Measurements from ENCODE around the gene LSM6. TPM values are rescaled to one million over a fixed set of nuclear protein-coding genes. Genes with fewer than 3 reads are reported as not detected.

Gene LSM6
- total RNA-seq, 4 donors from 2014 or later = 25.8 to 35.0 (median 29.1) TPM

DNA sequence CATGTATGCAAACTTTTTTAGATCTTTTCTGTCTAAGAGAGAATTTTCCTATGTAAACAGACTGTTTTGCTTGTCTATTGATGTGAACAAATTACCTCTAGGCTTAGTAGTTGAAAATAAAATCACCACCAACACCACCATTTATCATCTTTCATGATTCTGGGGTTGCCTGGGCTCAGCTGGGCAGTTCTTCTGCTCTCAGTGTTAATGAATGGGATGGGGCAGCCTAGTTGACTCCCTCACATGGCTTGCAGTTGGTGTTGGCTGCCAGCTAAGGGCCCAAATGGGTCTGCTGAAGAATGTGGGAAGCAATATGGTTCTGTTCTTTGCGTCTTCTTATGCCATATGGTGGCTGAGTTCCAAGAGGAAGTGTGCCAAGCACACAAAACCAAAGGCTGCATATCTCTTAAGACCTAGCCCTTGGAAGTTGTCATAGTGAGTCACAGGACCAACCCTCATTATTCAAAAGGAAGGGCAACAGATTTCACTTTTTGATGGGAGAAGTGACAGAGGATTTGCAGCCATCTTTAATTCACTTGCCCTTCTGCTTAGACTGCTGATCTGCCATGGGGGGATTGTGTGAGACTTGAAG is 56.7 kb downstream of the LSM6 start:
- DNase-seq (ENCODE audit: low spot score in 2 of 2) = no peak

DNA sequence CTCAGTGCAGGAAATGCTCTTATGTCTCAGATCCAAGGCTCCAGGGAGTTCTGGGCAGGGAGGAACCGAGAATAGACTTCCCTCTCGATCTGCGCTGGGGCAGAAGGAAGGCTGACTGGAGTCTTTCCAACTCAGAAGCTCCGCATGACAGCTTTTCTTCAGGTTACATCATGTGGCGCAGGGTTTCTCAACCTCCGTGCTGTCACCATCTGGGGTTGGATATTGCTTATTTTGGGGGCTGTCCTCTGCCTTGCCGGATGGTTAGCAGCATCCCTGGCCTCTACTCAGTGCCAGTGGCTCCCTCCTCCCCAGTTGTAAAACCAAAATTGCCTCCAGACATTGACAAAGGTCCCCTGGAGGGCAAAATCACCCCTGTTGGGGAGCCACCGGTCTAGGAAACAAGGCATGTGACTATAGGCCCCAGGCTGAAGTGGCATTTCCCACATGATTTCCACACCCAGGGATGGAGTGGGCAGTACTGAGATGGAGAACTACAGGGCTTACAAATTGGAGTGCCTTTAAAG is 60.2 kb downstream of the LSM6 start:
- Histone ChIP-seq H3K27ac (peak overlapping the region in 2 of 4 donors; percentile 49 to 69), H3K36me3 (no peaks in the 10 kb centered on the region), H3K9me3 (peaks cover 0 to 8% (median 0%) of the 10 kb centered on the region in 4 donors), H3K4me1 (peaks cover 0 to 10% (median 0%) of the 10 kb centered on the region in 4 donors), H3K4me3 (no peak overlapping the region), H3K27me3 (no peaks in the 10 kb centered on the region)
- WGBS, 2 donors = 67 to 82% methylated on average over 8 of the region's 8 CpGs
- DNase-seq (ENCODE audit: low spot score in 2 of 2) = peak in 1 of 2 donors; percentile 61
- TF ChIP-seq POLR2A (IDR thresholded peaks at IDR 0.05) = no peak
- TF ChIP-seq EP300 (IDR thresholded peaks at IDR 0.05) = peak in 1 of 2 donors; percentile 12

More for the DNA sequence above, 56.7 kb downstream of the LSM6 start:
- 63 to 86% methylated on average over 1 of the region's 1 CpG for WGBS, 2 donors
- Histone ChIP-seq H3K27ac (no peak overlapping the region), H3K36me3 (no peaks in the 10 kb centered on the region), H3K4me3 (no peak overlapping the region), H3K4me1 (peaks cover 0 to 5% (median 0%) of the 10 kb centered on the region in 4 donors), H3K9me3 (peaks cover 0 to 8% (median 0%) of the 10 kb centered on the region in 4 donors), H3K27me3 (no peaks in the 10 kb centered on the region)
- TF ChIP-seq, protein P1, sequence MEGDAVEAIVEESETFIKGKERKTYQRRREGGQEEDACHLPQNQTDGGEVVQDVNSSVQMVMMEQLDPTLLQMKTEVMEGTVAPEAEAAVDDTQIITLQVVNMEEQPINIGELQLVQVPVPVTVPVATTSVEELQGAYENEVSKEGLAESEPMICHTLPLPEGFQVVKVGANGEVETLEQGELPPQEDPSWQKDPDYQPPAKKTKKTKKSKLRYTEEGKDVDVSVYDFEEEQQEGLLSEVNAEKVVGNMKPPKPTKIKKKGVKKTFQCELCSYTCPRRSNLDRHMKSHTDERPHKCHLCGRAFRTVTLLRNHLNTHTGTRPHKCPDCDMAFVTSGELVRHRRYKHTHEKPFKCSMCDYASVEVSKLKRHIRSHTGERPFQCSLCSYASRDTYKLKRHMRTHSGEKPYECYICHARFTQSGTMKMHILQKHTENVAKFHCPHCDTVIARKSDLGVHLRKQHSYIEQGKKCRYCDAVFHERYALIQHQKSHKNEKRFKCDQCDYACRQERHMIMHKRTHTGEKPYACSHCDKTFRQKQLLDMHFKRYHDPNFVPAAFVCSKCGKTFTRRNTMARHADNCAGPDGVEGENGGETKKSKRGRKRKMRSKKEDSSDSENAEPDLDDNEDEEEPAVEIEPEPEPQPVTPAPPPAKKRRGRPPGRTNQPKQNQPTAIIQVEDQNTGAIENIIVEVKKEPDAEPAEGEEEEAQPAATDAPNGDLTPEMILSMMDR (IDR thresholded peaks at IDR 0.05) = no peak
- TF ChIP-seq POLR2A (IDR thresholded peaks at IDR 0.05) = no peak

DNA sequence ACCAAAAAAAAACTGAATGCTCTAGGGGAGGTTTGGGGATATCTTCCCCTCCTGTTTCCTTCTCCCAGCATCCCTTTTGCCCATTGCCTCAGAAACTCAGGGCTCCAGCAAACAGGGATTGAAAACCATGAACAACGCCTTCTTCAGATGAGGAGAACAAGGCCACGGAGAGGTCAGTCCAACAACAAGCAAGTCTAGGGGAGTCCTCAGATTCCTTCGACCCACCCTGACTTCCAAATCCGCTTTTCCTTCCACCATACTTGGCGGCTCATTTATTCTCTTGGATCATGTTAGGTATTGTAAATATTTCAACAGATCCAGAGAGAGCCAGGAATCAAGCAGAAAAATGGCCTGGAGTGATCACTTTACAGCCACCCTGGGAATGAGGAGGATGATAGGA is 60.7 kb downstream of the LSM6 start:
- H3K4me3 ChIP-seq = no peak overlapping the region
- peaks cover 0 to 8% (median 0%) of the 10 kb centered on the region in 4 donors for H3K9me3 ChIP-seq
- no peaks in the 10 kb centered on the region for H3K27me3 ChIP-seq
- DNase-seq (ENCODE audit: low spot score in 2 of 2) = no peak
- H3K27ac ChIP-seq = peak overlapping the region in 1 of 4 donors; percentile 69
- TF ChIP-seq, protein P1 (IDR thresholded peaks at IDR 0.05) = no peak
- TF ChIP-seq POLR2A (IDR thresholded peaks at IDR 0.05) (no peak), EP300 (IDR thresholded peaks at IDR 0.05) (no peak)
- H3K36me3 ChIP-seq = no peaks in the 10 kb centered on the region
- WGBS, 2 donors = 66 to 73% methylated on average over 5 of the region's 5 CpGs
- peaks cover 0 to 15% (median 0%) of the 10 kb centered on the region in 4 donors for H3K4me1 ChIP-seq

DNA sequence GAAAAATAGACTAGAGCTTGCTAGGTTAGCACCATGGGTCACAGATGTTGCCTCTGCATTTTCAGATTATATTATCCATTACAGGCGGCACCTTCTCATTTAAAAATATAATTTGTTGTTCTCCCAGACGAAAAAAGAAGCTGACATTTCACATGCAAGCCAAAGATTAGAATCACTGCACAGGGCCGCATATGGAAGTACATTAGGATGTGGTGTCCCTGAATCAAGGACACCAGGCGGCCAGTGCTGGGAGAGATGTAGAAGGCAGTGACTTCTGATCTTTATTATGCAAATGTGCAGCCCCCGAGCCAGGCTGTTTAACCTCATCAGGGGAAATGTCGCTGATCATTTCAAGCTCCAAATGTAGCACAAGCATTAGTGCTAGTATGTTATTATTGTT is 61.6 kb downstream of the LSM6 start:
- H3K36me3 ChIP-seq = no peaks in the 10 kb centered on the region
- H3K9me3 ChIP-seq = peaks cover 0 to 4% (median 0%) of the 10 kb centered on the region in 4 donors
- TF ChIP-seq EP300 (IDR thresholded peaks at IDR 0.05) (no peak), POLR2A (IDR thresholded peaks at IDR 0.05) (no peak)
- TF ChIP-seq, protein P1 (IDR thresholded peaks at IDR 0.05) = no peak
- 74 to 78% methylated on average over 6 of the region's 6 CpGs for WGBS, 2 donors
- no peak for DNase-seq (ENCODE audit: low spot score in 2 of 2)
- no peak overlapping the region for H3K4me3 ChIP-seq
- no peaks in the 10 kb centered on the region for H3K27me3 ChIP-seq
- H3K27ac ChIP-seq = no peak overlapping the region
- H3K4me1 ChIP-seq = peaks cover 0 to 24% (median 0%) of the 10 kb centered on the region in 4 donors

DNA sequence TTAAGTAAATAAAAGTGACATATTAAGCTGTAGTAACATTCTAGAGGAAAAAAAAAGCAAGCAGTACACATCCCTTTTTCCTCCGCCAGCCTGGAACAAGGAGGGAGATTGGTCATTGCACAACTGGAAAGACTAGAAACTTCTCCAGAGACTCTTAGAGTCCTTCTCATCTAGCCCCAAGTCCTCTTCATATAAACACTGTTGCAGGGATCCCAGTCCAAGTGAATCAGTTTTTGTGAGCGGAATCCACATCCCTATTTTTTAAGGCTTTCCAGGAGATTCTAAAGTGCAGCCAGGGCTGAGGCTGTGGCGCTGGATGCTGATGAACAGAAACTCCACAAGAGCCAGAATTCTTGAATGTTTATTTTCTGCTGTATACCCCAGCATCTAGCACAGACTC is 62.6 kb downstream of the LSM6 start:
- TF ChIP-seq EP300 (IDR thresholded peaks at IDR 0.05) (peak in 1 of 2 donors; percentile 11), POLR2A (IDR thresholded peaks at IDR 0.05) (no peak)
- DNase-seq (ENCODE audit: low spot score in 2 of 2) = no peak
- Histone ChIP-seq H3K27me3 (no peaks in the 10 kb centered on the region), H3K27ac (no peak overlapping the region), H3K4me1 (peaks cover 0 to 32% (median 4%) of the 10 kb centered on the region in 4 donors), H3K4me3 (no peak overlapping the region), H3K9me3 (no peaks in the 10 kb centered on the region), H3K36me3 (no peaks in the 10 kb centered on the region)
- WGBS, 2 donors = 90 to 95% methylated on average over 3 of the region's 3 CpGs

Other genes starting within 250 kb of the LSM6 start
- 10 to 100 TPM in 1 of 4 donors, 1 to 10 TPM in 3; 3.7 to 10.0 (median 6.4) TPM for gene ZNF827, start 236.9 kb upstream of the LSM6 start, total RNA-seq
- gene REELD1, start 38.8 kb downstream of the LSM6 start, total RNA-seq = 1 to 10 TPM in 2 of 4 donors, under 1 TPM in 2; 0.20 to 2.4 (median 1.1) TPM